Caki2 (cell line): Measurements from ENCODE around the gene IL20. TPM values are rescaled to one million over a fixed set of nuclear protein-coding genes. Genes with fewer than 3 reads are reported as not detected.

Experiments used
- DNase-seq: peaks from one replicate; pipeline ENCODE4 v3.0.0-alpha.2; 2015; ENCODE audit warnings: low read depth
- in situ Hi-C: cut with HindIII; loops from 2 replicates; pipeline ENCODE4 v1.10.0; 2016; ENCODE audit warnings: low sequenced_read_pairs, low pct_unique_long_range_greater_than_20kb, mixed read lengths
- total RNA-seq: library from RNA; depleted of rRNA; stranded (reverse); fragments of >200 nt; shearing (Covaris generic); gene quantifications from 2 replicates; pipeline ENCODE4 v1.2.3, GENCODE V29; 2014; ENCODE audit warnings: low replicate concordance; rRNA removed

IL20 gene
- total RNA-seq, 1 experiment from 2014 or later: not detected

- peak; percentile 66 for DNase-seq
- in situ Hi-C loops: no loop called here
Measured at GRCh38 chr1:206911064-206911663, 45.7 kb downstream of the IL20 start.

GRCh38 chr1:206912445-206913095 lies 47.1 kb downstream of the IL20 start:
- in situ Hi-C loops: no loop called here
- peak; percentile 53 for DNase-seq

- no peak for DNase-seq
- in situ Hi-C loops: no loop called here
Measured at GRCh38 chr1:206913766-206914537, 48.5 kb downstream of the IL20 start.

DNA sequence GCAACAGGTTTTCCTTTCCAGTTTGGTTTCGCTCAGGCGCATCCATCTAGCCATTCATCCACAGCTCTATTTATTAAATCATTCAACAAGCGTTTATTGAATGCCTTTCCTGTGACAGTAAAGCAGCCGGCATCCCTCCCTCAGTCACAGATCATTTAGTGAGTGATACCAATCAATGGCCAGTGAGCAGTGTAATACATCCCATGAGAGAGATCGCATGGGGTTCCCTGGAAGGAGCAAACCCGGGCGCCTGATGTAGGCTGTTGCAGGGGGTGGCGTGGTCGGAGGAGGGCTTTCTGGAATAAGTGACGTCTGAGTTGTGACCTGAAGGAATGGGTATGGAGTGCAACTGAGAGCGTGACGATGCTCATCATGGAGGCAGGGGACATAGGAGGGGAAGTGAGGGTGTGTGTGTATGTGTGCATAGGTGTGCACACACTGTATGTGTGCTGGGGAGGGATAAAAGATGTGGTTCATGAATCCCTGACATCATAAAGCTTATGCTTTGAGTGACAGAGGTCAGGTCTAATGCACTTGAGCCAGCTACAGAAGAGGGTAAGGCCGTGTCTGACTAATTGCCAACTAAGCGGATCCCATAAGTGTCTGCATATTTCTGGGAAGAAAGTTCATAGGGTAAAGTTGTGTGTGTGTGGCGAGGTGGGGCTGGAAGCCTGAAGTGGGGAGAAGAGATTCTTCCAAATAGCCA lies 49.8 kb downstream of the IL20 start:
- DNase-seq: peak; percentile 64

DNA sequence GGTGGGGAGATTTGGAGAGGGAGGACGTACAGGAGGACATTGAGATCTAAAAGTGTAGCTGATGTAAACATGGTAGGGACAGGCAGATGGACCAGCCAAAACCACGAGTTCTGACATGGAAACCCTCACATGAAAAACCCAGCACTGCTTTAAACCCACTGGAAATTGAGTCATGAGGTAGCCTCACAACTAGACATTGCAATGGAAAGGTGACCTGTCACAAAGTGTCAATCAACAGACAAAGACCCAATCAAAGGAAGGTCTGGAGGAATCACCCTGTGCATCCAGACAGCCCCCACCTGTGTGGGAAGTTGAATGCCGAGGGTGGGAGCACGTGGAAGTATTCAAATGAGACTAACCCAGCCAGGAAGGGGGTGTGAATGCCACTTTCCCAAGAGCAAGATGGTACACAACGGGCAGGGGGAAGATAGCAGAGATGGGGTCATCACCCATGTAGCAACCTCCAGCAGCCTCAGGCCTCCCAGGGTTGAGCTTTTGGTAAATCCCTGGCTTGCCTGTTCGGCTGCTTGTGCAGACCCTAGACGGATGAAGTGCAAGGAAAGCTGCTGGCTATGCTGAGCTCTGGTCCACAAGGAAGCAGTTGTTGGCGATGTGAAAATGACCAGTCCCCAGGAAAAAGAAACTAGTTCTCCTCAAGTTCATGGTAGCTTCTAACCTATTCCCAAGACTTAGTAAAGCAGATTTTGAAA lies 50.7 kb downstream of the IL20 start:
- in situ Hi-C loops: no loop called here
- DNase-seq: no peak

More for the DNA sequence above, 49.8 kb downstream of the IL20 start:
- in situ Hi-C loops: no loop called here

DNA sequence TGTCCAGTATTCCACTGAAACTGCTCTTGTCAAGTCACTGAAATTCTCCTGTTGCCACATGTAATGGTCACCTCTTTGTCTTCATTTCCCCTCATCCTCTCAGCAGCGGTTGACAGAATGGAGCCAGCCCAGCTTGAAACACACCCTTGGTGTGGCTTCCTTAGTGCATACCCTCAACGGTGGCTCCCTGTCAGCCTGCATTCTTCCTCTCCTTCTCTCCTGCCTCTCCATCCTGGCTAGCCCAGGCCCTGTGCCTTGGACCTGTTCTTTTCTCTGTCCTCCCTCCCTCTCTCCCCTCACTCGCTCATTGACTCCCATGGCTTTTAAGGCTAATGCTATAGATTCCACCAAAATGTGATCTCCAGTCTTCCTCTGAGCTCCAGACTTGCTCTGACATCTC lies 52.7 kb downstream of the IL20 start:
- in situ Hi-C loops: no loop called here
- DNase-seq: no peak

Other genes with a start within 250 kb of the IL20 start
- 5.1 and 9.2 TPM in 2 replicates for gene DYRK3, start 230.1 kb upstream of the IL20 start, total RNA-seq
- gene MAPKAPK2, start 180.7 kb upstream of the IL20 start, total RNA-seq: 28.4 and 30.9 TPM in 2 replicates
- not detected in 2 replicates for gene IL19, start 94.8 kb upstream of the IL20 start, total RNA-seq
- not detected in 2 replicates for gene IL10, start 93.1 kb upstream of the IL20 start, total RNA-seq
- gene IL24, start 31.8 kb downstream of the IL20 start, total RNA-seq: not detected in 2 replicates
- gene FCMR, start 56.3 kb downstream of the IL20 start, total RNA-seq: not detected in 2 replicates
- not detected in 2 replicates for gene PIGR, start 80.8 kb downstream of the IL20 start, total RNA-seq
- 0.14 TPM in 1 of 2 replicates, not detected in the other for gene FCAMR, start 104.8 kb downstream of the IL20 start, total RNA-seq
- gene C1orf116, start 167.1 kb downstream of the IL20 start, total RNA-seq: 1.7 TPM in 2 replicates
- 2.3 and 2.9 TPM in 2 replicates for gene YOD1, start 185.6 kb downstream of the IL20 start, total RNA-seq
- 1.7 and 4.0 TPM in 2 replicates for gene PFKFB2, start 187.7 kb downstream of the IL20 start, total RNA-seq
- not detected in 2 replicates for gene C4BPB, start 223.2 kb downstream of the IL20 start, total RNA-seq
- gene C4BPA, start 238.6 kb downstream of the IL20 start, total RNA-seq: not detected in 2 replicates